ENCODE data around the gene COL28A1. TPM values are rescaled to one million over a fixed set of nuclear protein-coding genes. Genes with fewer than 3 reads are reported as not detected.

The COL28A1 gene
- total and polyA plus RNA-seq, 3 experiments from 2014 or later, result not detected

- no peak for DNase-seq
- no peaks in the 10 kb centered on the region for H3K9me3 ChIP-seq (ENCODE audit: low read length)
- Mint-ChIP-seq H3K27me3 (peaks cover 3 to 20% of the 10 kb centered on the region in 2 donors), H3K4me1 (peaks cover 0 to 5% (median 0%) of the 10 kb centered on the region in 3 donors), H3K36me3 (no peaks in the 10 kb centered on the region), H3K27ac (no peak overlapping the region), H3K9me3 (no peaks in the 10 kb centered on the region), H3K4me3 (no peak overlapping the region)
- H3K27ac ChIP-seq (ENCODE audit: low read depth, low read length), result no peak overlapping the region
- no peaks in the 10 kb centered on the region for H3K36me3 ChIP-seq (ENCODE audit: insufficient read depth, low read length)
- H3K4me3 ChIP-seq (ENCODE audit: low read length), result no peak overlapping the region
- CTCF ChIA-PET, result no interaction called here
- POLR2A ChIA-PET, result no interaction called here
- no peaks in the 10 kb centered on the region for H3K4me1 ChIP-seq (ENCODE audit: insufficient read depth, low read length)
- no peaks in the 10 kb centered on the region for H3K27me3 ChIP-seq (ENCODE audit: insufficient read depth, low read length, poor library complexity, severe bottlenecking)
Observed at GRCh38 chr7:7539711-7540110, 4.0 kb upstream of the COL28A1 start.

GRCh38 chr7:7539152-7539551 is 3.5 kb upstream of the COL28A1 start:
- Histone ChIP-seq H3K27me3 (ENCODE audit: insufficient read depth, low read length, poor library complexity, severe bottlenecking) (no peaks in the 10 kb centered on the region), H3K4me1 (ENCODE audit: insufficient read depth, low read length) (no peaks in the 10 kb centered on the region), H3K36me3 (ENCODE audit: insufficient read depth, low read length) (no peaks in the 10 kb centered on the region), H3K9me3 (ENCODE audit: low read length) (no peaks in the 10 kb centered on the region), H3K27ac (ENCODE audit: low read depth, low read length) (no peak overlapping the region), H3K4me3 (ENCODE audit: low read length) (no peak overlapping the region)
- Mint-ChIP-seq H3K4me1 (peaks cover 0 to 5% (median 0%) of the 10 kb centered on the region in 3 donors), H3K27ac (peak overlapping the region in 1 of 8 donors; percentile 36), H3K36me3 (no peaks in the 10 kb centered on the region), H3K27me3 (peaks cover 3 to 23% of the 10 kb centered on the region in 2 donors), H3K4me3 (no peak overlapping the region), H3K9me3 (no peaks in the 10 kb centered on the region)
- DNase-seq, result no peak
- CTCF ChIA-PET, result interaction anchor here (1.5 kb wide), 1 partner anchor 436 kb away, joined by 8 read pairs; no protein-coding TSS in a partner anchor
- POLR2A ChIA-PET, result no interaction called here

- H3K27ac Mint-ChIP-seq, result no peak overlapping the region
- H3K9me3 Mint-ChIP-seq, result no peaks in the 10 kb centered on the region
- peaks cover 4 to 25% of the 10 kb centered on the region in 2 donors for H3K27me3 Mint-ChIP-seq
- no peaks in the 10 kb centered on the region for H3K36me3 Mint-ChIP-seq
- Histone ChIP-seq H3K27me3 (ENCODE audit: insufficient read depth, low read length, poor library complexity, severe bottlenecking) (no peaks in the 10 kb centered on the region), H3K27ac (ENCODE audit: low read depth, low read length) (no peak overlapping the region), H3K9me3 (ENCODE audit: low read length) (no peaks in the 10 kb centered on the region), H3K36me3 (ENCODE audit: insufficient read depth, low read length) (no peaks in the 10 kb centered on the region), H3K4me3 (ENCODE audit: low read length) (no peak overlapping the region), H3K4me1 (ENCODE audit: insufficient read depth, low read length) (no peaks in the 10 kb centered on the region)
- no peak for DNase-seq
- peaks cover 0 to 5% (median 0%) of the 10 kb centered on the region in 3 donors for H3K4me1 Mint-ChIP-seq
- ChIA-PET CTCF (interaction anchor here (1.5 kb wide), 1 partner anchor 434 kb away, joined by 8 read pairs; no protein-coding TSS in a partner anchor), POLR2A (no interaction called here)
- H3K4me3 Mint-ChIP-seq, result no peak overlapping the region
Observed at GRCh38 chr7:7537711-7538110, 2.0 kb upstream of the COL28A1 start.

GRCh38 chr7:7536396-7537019 is 835 bp upstream of the COL28A1 start:
- Histone ChIP-seq H3K9me3 (ENCODE audit: low read length) (no peaks in the 10 kb centered on the region), H3K4me1 (ENCODE audit: insufficient read depth, low read length) (no peaks in the 10 kb centered on the region), H3K27me3 (ENCODE audit: insufficient read depth, low read length, poor library complexity, severe bottlenecking) (no peaks in the 10 kb centered on the region), H3K36me3 (ENCODE audit: insufficient read depth, low read length) (no peaks in the 10 kb centered on the region), H3K4me3 (ENCODE audit: low read length) (no peak overlapping the region), H3K27ac (ENCODE audit: low read depth, low read length) (no peak overlapping the region)
- Mint-ChIP-seq H3K4me1 (peaks cover 0 to 3% (median 0%) of the 10 kb centered on the region in 3 donors), H3K27ac (no peak overlapping the region), H3K9me3 (no peaks in the 10 kb centered on the region), H3K27me3 (peaks cover 4 to 27% of the 10 kb centered on the region in 2 donors), H3K4me3 (no peak overlapping the region), H3K36me3 (no peaks in the 10 kb centered on the region)
- POLR2A ChIA-PET, result no interaction called here
- CTCF ChIA-PET, result interaction anchor here (0.9 kb wide), 1 partner anchor 433 kb away, joined by 4 read pairs; no protein-coding TSS in a partner anchor
- DNase-seq, result no peak

GRCh38 chr7:7533831-7534430 is 1.7 kb downstream of the COL28A1 start:
- no peak for DNase-seq
- Histone ChIP-seq H3K27ac (ENCODE audit: low read depth, low read length) (no peak overlapping the region), H3K9me3 (ENCODE audit: low read length) (no peaks in the 10 kb centered on the region), H3K4me3 (ENCODE audit: low read length) (no peak overlapping the region), H3K27me3 (ENCODE audit: insufficient read depth, low read length, poor library complexity, severe bottlenecking) (no peaks in the 10 kb centered on the region), H3K4me1 (ENCODE audit: insufficient read depth, low read length) (no peaks in the 10 kb centered on the region), H3K36me3 (ENCODE audit: insufficient read depth, low read length) (no peaks in the 10 kb centered on the region)
- ChIA-PET POLR2A (no interaction called here), CTCF (no interaction called here)
- Mint-ChIP-seq H3K9me3 (no peaks in the 10 kb centered on the region), H3K4me3 (no peak overlapping the region), H3K4me1 (no peaks in the 10 kb centered on the region), H3K36me3 (no peaks in the 10 kb centered on the region), H3K27me3 (peaks cover 4 to 34% of the 10 kb centered on the region in 2 donors), H3K27ac (no peak overlapping the region)

- CTCF ChIA-PET, result interaction anchor here (0.9 to 1.2 kb wide), 2 partner anchors 8 to 426 kb away, joined by 4 read pairs; no protein-coding TSS in a partner anchor
- no peak overlapping the region for H3K4me3 ChIP-seq (ENCODE audit: low read length)
- peaks cover 6 to 50% of the 10 kb centered on the region in 2 donors for H3K27me3 Mint-ChIP-seq
Observed at GRCh38 chr7:7529328-7529727, 6.3 kb downstream of the COL28A1 start.

GRCh38 chr7:7527047-7527446 is 8.6 kb downstream of the COL28A1 start:
- peaks cover 6 to 45% of the 10 kb centered on the region in 2 donors for H3K27me3 Mint-ChIP-seq
- no peak overlapping the region for H3K27ac ChIP-seq (ENCODE audit: low read depth, low read length)
- no peaks in the 10 kb centered on the region for H3K9me3 ChIP-seq (ENCODE audit: low read length)
- POLR2A ChIA-PET, result no interaction called here
- H3K4me3 ChIP-seq (ENCODE audit: low read length), result no peak overlapping the region
- peaks cover 0 to 3% (median 0%) of the 10 kb centered on the region in 3 donors for H3K36me3 Mint-ChIP-seq
- H3K36me3 ChIP-seq (ENCODE audit: insufficient read depth, low read length), result no peaks in the 10 kb centered on the region
- H3K27me3 ChIP-seq (ENCODE audit: insufficient read depth, low read length, poor library complexity, severe bottlenecking), result no peaks in the 10 kb centered on the region
- no peaks in the 10 kb centered on the region for H3K4me1 ChIP-seq (ENCODE audit: insufficient read depth, low read length)
- no peak overlapping the region for H3K27ac Mint-ChIP-seq
- H3K4me1 Mint-ChIP-seq, result no peaks in the 10 kb centered on the region
- H3K4me3 Mint-ChIP-seq, result no peak overlapping the region
- no peaks in the 10 kb centered on the region for H3K9me3 Mint-ChIP-seq
- DNase-seq, result no peak
- CTCF ChIA-PET, result no interaction called here

More at GRCh38 chr7:7529328-7529727, 6.3 kb downstream of the COL28A1 start:
- Histone ChIP-seq H3K27me3 (ENCODE audit: insufficient read depth, low read length, poor library complexity, severe bottlenecking) (no peaks in the 10 kb centered on the region), H3K36me3 (ENCODE audit: insufficient read depth, low read length) (no peaks in the 10 kb centered on the region), H3K27ac (ENCODE audit: low read depth, low read length) (no peak overlapping the region), H3K9me3 (ENCODE audit: low read length) (no peaks in the 10 kb centered on the region), H3K4me1 (ENCODE audit: insufficient read depth, low read length) (no peaks in the 10 kb centered on the region)
- H3K36me3 Mint-ChIP-seq, result peaks cover 0 to 3% (median 0%) of the 10 kb centered on the region in 3 donors
- POLR2A ChIA-PET, result no interaction called here
- DNase-seq, result no peak
- H3K9me3 Mint-ChIP-seq, result no peaks in the 10 kb centered on the region
- H3K4me1 Mint-ChIP-seq, result no peaks in the 10 kb centered on the region
- H3K4me3 Mint-ChIP-seq, result no peak overlapping the region
- H3K27ac Mint-ChIP-seq, result no peak overlapping the region

GRCh38 chr7:7526006-7526405 is 9.7 kb downstream of the COL28A1 start:
- CTCF ChIA-PET, result no interaction called here
- Mint-ChIP-seq H3K27ac (no peak overlapping the region), H3K36me3 (peaks cover 0 to 3% (median 0%) of the 10 kb centered on the region in 3 donors), H3K9me3 (no peaks in the 10 kb centered on the region), H3K4me3 (no peak overlapping the region), H3K4me1 (no peaks in the 10 kb centered on the region), H3K27me3 (peaks cover 6 to 37% of the 10 kb centered on the region in 2 donors)
- Histone ChIP-seq H3K27me3 (ENCODE audit: insufficient read depth, low read length, poor library complexity, severe bottlenecking) (no peaks in the 10 kb centered on the region), H3K4me1 (ENCODE audit: insufficient read depth, low read length) (no peaks in the 10 kb centered on the region), H3K4me3 (ENCODE audit: low read length) (no peak overlapping the region), H3K9me3 (ENCODE audit: low read length) (no peaks in the 10 kb centered on the region), H3K36me3 (ENCODE audit: insufficient read depth, low read length) (no peaks in the 10 kb centered on the region), H3K27ac (ENCODE audit: low read depth, low read length) (no peak overlapping the region)
- no peak for DNase-seq
- POLR2A ChIA-PET, result no interaction called here
